Esophagus squamous epithelium (tissue), 5 donors: Measurements from ENCODE around the gene LYRM9. TPM values are rescaled to one million over a fixed set of nuclear protein-coding genes. Genes with fewer than 3 reads are reported as not detected.

Source experiments
- DNase-seq: peaks from one replicate; lab custom pipeline; 2025; lab: John Stamatoyannopoulos, UW
- H3K27ac ChIP-seq, 4 donors: fragments of 200-600 bp; sonication (generic); one replicate each; pipeline ENCODE4 v1.5.1; 2016 to 2019; ENCODE audit warnings: mild to moderate bottlenecking in 1 of 4
- H3K27me3 ChIP-seq, 4 donors: fragments of 200-600 bp; sonication (generic); 1 replicate in 3 of 4; 2 replicates in 1 of 4; pipeline versions ENCODE4 v1.5.1 to v1.6.0; 2017 to 2021; ENCODE audit warnings: antibody characterized with exemption in 1 of 4
- H3K36me3 ChIP-seq, 3 donors: fragments of 200-600 bp; sonication (generic); one replicate each; pipeline ENCODE4 v1.5.1; 2016 to 2019
- H3K4me1 ChIP-seq, 3 donors: fragments of 200-600 bp; sonication (generic); one replicate each; pipeline ENCODE4 v1.5.1; 2017 to 2019
- H3K4me3 ChIP-seq, 4 donors: fragments of 200-600 bp; sonication (generic); 1 replicate in 3 of 4; 2 replicates in 1 of 4; pipeline ENCODE4 v1.5.1; 2016 to 2019; ENCODE audit warnings: mild to moderate bottlenecking in 2 of 4, moderate library complexity in 1 of 4
- H3K9me3 ChIP-seq, 3 donors: fragments of 200-600 bp; sonication (generic); one replicate each; pipeline ENCODE4 v1.5.1; 2016 to 2019
- CTCF ChIP-seq, 6 experiments: fragments of 450-650 bp in 4 of 6; fragments of 200-600 bp in 2 of 6; sonication (generic) in 2 of 6; IDR thresholded peaks; one replicate each; pipeline ENCODE4 v1.5.1; 2016 to 2019; ENCODE audit warnings: antibody characterized with exemption in 6 of 6, mild to moderate bottlenecking in 4 of 6, moderate library complexity in 4 of 6
- POLR2A ChIP-seq, 4 donors: fragments of 450-650 bp; IDR thresholded peaks; one replicate each; pipeline ENCODE4 v1.6.1; 2017; ENCODE audit warnings: antibody characterized with exemption in 4 of 4, mild to moderate bottlenecking in 4 of 4, moderate library complexity in 3 of 4
- WGBS, 2 donors: methylation state at CpG; one replicate each; pipeline ENCODE4 v1.1.5; 2018; 5-methylcytosine and 5-hydroxymethylcytosine counted together
- intact Hi-C: fragments of 100-400 bp; cut with DNase I; formaldehyde crosslinking; loops from one replicate; pipeline ENCODE4 v1.15.0; 2022
- total RNA-seq, 4 donors: library from RNA; depleted of rRNA; stranded (reverse); fragments of >200 nt; gene quantifications; one replicate each; pipeline ENCODE4 v1.1.0, GENCODE V29; 2016
- donor health status: DM: yes; HTN: yes; CAD: no.

The LYRM9 gene
- total RNA-seq = 1 to 10 TPM; 1.7 to 9.8 (median 6.1) TPM

GRCh38 chr17:27892866-27893769, at the start of gene LYRM9:
LYRM9 (minus strand) TSS chr17:27893365; CDS start chr17:27882694, 10,671 bp downstream.
- no peaks in the 10 kb centered on the region for H3K9me3 ChIP-seq
- TF ChIP-seq POLR2A (IDR thresholded peaks at IDR 0.05) (peak in 2 of 4 donors; percentile 34 to 69), CTCF (IDR thresholded peaks at IDR 0.05) (peak; percentile 78 to 97 (median 94))
- DNase-seq = no peak
- peaks cover 0 to 27% (median 0%) of the 10 kb centered on the region in 4 donors for H3K27me3 ChIP-seq
- H3K27ac ChIP-seq = peak within 1 kb of the TSS; percentile 71 to 87 (median 86)
- peak within 1 kb of the TSS; percentile 53 to 81 (median 66) for H3K4me3 ChIP-seq
- no peaks in the 10 kb centered on the region for H3K36me3 ChIP-seq
- WGBS, 2 donors = 0 to 2% methylated on average over 8 to 17 of the region's 75 CpGs
- intact Hi-C loops = no loop called here
- peaks cover 4 to 17% (median 4%) of the 10 kb centered on the region in 3 donors for H3K4me1 ChIP-seq

- Histone ChIP-seq H3K27me3 (peaks cover 0 to 43% (median 0%) of the 10 kb centered on the region in 4 donors), H3K36me3 (no peaks in the 10 kb centered on the region), H3K9me3 (no peaks in the 10 kb centered on the region), H3K4me3 (no peak overlapping the region), H3K27ac (no peak overlapping the region), H3K4me1 (no peaks in the 10 kb centered on the region)
- 59 to 63% methylated on average over 10 to 13 of the region's 13 CpGs for WGBS, 2 donors
- intact Hi-C loops = no loop called here
- TF ChIP-seq POLR2A (IDR thresholded peaks at IDR 0.05) (no peak), CTCF (IDR thresholded peaks at IDR 0.05) (no peak)
- DNase-seq = no peak
These were observed 47.6 kb upstream of the LYRM9 start for GRCh38 chr17:27940503-27941428.

- WGBS, 2 donors = 35 to 40% methylated on average over 3 of the region's 7 CpGs
- Histone ChIP-seq H3K4me1 (no peaks in the 10 kb centered on the region), H3K36me3 (no peaks in the 10 kb centered on the region), H3K27me3 (peaks cover 0 to 53% (median 0%) of the 10 kb centered on the region in 4 donors), H3K9me3 (no peaks in the 10 kb centered on the region), H3K27ac (no peak overlapping the region), H3K4me3 (no peak overlapping the region)
- no peak for DNase-seq
- TF ChIP-seq POLR2A (IDR thresholded peaks at IDR 0.05) = no peak
- no peak for TF ChIP-seq CTCF (IDR thresholded peaks at IDR 0.05)
- intact Hi-C loops = no loop called here
These were observed 46.6 kb upstream of the LYRM9 start for GRCh38 chr17:27939474-27940465.

- 67 to 84% methylated on average over 4 of the region's 4 CpGs for WGBS, 2 donors
- TF ChIP-seq CTCF (IDR thresholded peaks at IDR 0.05) (no peak), POLR2A (IDR thresholded peaks at IDR 0.05) (no peak)
- H3K4me1 ChIP-seq = no peaks in the 10 kb centered on the region
- intact Hi-C loops = no loop called here
- no peak overlapping the region for H3K4me3 ChIP-seq
- H3K36me3 ChIP-seq = no peaks in the 10 kb centered on the region
- peaks cover 0 to 51% (median 0%) of the 10 kb centered on the region in 4 donors for H3K27me3 ChIP-seq
- H3K27ac ChIP-seq = no peak overlapping the region
- H3K9me3 ChIP-seq = no peaks in the 10 kb centered on the region
- DNase-seq = no peak
These were observed 45.7 kb upstream of the LYRM9 start for GRCh38 chr17:27938864-27939263.
